HEK293 (cell line): ENCODE data around the gene TTC32.

Experiments used
- CTCF ChIA-PET: fragments of 350-600 bp; formaldehyde crosslinking; extraction: SDS; loops from one replicate; lab custom pipeline; 2021; ENCODE audit warnings: antibody characterized with exemption; lab: Yijun Ruan, JAX
- POLR2A ChIA-PET: fragments of 300-600 bp; formaldehyde crosslinking; extraction: SDS; loops from one replicate; lab custom pipeline; 2020; ENCODE audit warnings: antibody characterized with exemption, inconsistent platforms; lab: Yijun Ruan, JAX
- H3K27ac ChIP-seq: fragments of 200-500 bp; sonication (Bioruptor generic); 2 replicates; pipeline ENCODE4 v1.5.1; 2014; ENCODE audit warnings: low read depth, low read length, control low read depth, inconsistent platforms; ENCODE audit errors: extremely low read depth
- H3K36me3 ChIP-seq, 2 experiments: fragments of 200-500 bp in 1 of 2; sonication (Bioruptor generic) in 1 of 2; 1 replicate in 1 of 2; 2 replicates in 1 of 2; pipeline ENCODE4 v1.5.1; 2014 to 2017; ENCODE audit warnings: inconsistent platforms in 2 of 2, low read length in 2 of 2; ENCODE audit not compliant: control insufficient read depth in 2 of 2, insufficient read depth in 1 of 2
- H3K4me1 ChIP-seq: fragments of 200-500 bp; sonication (Bioruptor generic); 2 replicates; pipeline ENCODE4 v1.5.1; 2014; ENCODE audit warnings: mild to moderate bottlenecking, low read length, inconsistent platforms; ENCODE audit not compliant: control insufficient read depth, insufficient read depth
- H3K4me3 ChIP-seq: 2 replicates; pipeline ENCODE4 v1.5.1; 2011; ENCODE audit warnings: low read depth, mild to moderate bottlenecking, control low read depth, low read length, moderate library complexity
- H3K9me3 ChIP-seq: fragments of 200-500 bp; sonication (Bioruptor generic); 2 replicates; pipeline ENCODE4 v1.5.1; 2014; ENCODE audit warnings: low read depth, low read length, inconsistent platforms; ENCODE audit not compliant: control insufficient read depth, insufficient read depth
- FEZF1 ChIP-seq: fragments of 450-650 bp; formaldehyde crosslinking; IDR thresholded peaks from 2 replicates; pipeline ENCODE4 v1.5.1; 2016; ENCODE audit warnings: missing biosample characterization, missing genetic modification characterization
- GFI1B ChIP-seq: fragments of 450-650 bp; formaldehyde crosslinking; IDR thresholded peaks from 2 replicates; pipeline ENCODE4 v1.5.1; 2016; ENCODE audit warnings: missing biosample characterization, missing genetic modification characterization
- GLIS2 ChIP-seq: fragments of 450-650 bp; formaldehyde crosslinking; IDR thresholded peaks from 2 replicates; pipeline ENCODE4 v1.5.1; 2016; ENCODE audit warnings: missing biosample characterization, missing genetic modification characterization
- MZF1 ChIP-seq: fragments of 450-650 bp; formaldehyde crosslinking; IDR thresholded peaks from 2 replicates; pipeline ENCODE4 v1.5.1; 2017; ENCODE audit warnings: missing biosample characterization, missing genetic modification characterization, borderline replicate concordance
- PRDM1 ChIP-seq: fragments of 450-650 bp; formaldehyde crosslinking; IDR thresholded peaks from 2 replicates; pipeline ENCODE4; 2016; ENCODE audit warnings: missing biosample characterization, missing genetic modification characterization
- ZNF292 ChIP-seq: fragments of 450-650 bp; formaldehyde crosslinking; IDR thresholded peaks from 2 replicates; pipeline ENCODE4 v1.5.1; 2016; ENCODE audit warnings: low read depth, missing biosample characterization, missing genetic modification characterization, borderline replicate concordance
- ZNF423 ChIP-seq: fragments of 450-650 bp; formaldehyde crosslinking; IDR thresholded peaks from 2 replicates; pipeline ENCODE4 v1.5.1; 2016; ENCODE audit warnings: missing biosample characterization, missing genetic modification characterization
- ZNF610 ChIP-seq: fragments of 450-650 bp; formaldehyde crosslinking; IDR thresholded peaks from 2 replicates; pipeline ENCODE4 v1.5.1; 2016; ENCODE audit warnings: missing biosample characterization, missing genetic modification characterization, borderline replicate concordance
- ZNF623 ChIP-seq: fragments of 450-650 bp; formaldehyde crosslinking; IDR thresholded peaks from 2 replicates; pipeline ENCODE4 v1.5.1; 2016; ENCODE audit warnings: missing biosample characterization, missing genetic modification characterization
- ZNF639 ChIP-seq: fragments of 450-650 bp; formaldehyde crosslinking; IDR thresholded peaks from 2 replicates; pipeline ENCODE4 v1.5.1; 2016; ENCODE audit warnings: missing biosample characterization, missing genetic modification characterization
- ZNF670 ChIP-seq: fragments of 450-650 bp; formaldehyde crosslinking; IDR thresholded peaks from 2 replicates; pipeline ENCODE4 v1.5.1; 2016; ENCODE audit warnings: missing biosample characterization, missing genetic modification characterization, low read depth
- ZNF701 ChIP-seq: fragments of 450-650 bp; formaldehyde crosslinking; IDR thresholded peaks from 2 replicates; pipeline ENCODE4 v1.5.1; 2016; ENCODE audit warnings: missing biosample characterization, missing genetic modification characterization
- TF ChIP-seq, protein P1 (sequence below): fragments of 450-650 bp; formaldehyde crosslinking; IDR thresholded peaks from 2 replicates; pipeline ENCODE4 v1.5.1; 2016; ENCODE audit warnings: missing biosample characterization, missing genetic modification characterization
- TF ChIP-seq, protein P2 (sequence below): fragments of 450-650 bp; formaldehyde crosslinking; IDR thresholded peaks from 2 replicates; pipeline ENCODE4 v1.5.1; 2017; ENCODE audit warnings: missing biosample characterization, missing genetic modification characterization

The TTC32 gene

GRCh38 chr2:19857100-19857499 lies 44.7 kb downstream of the TTC32 start:
- H3K27ac ChIP-seq = no peak overlapping the region
- H3K36me3 ChIP-seq = no peaks in the 10 kb centered on the region
- no peaks in the 10 kb centered on the region for H3K9me3 ChIP-seq
- ChIA-PET CTCF (no interaction called here), POLR2A (no interaction called here)
- H3K4me3 ChIP-seq = no peak overlapping the region
- no peaks in the 10 kb centered on the region for H3K4me1 ChIP-seq
- TF ChIP-seq GLIS2 (tag by site-specific recombination) = no peak
- TF ChIP-seq ZNF423 = no peak
- no peak for TF ChIP-seq GFI1B (tag by site-specific recombination)

DNA sequence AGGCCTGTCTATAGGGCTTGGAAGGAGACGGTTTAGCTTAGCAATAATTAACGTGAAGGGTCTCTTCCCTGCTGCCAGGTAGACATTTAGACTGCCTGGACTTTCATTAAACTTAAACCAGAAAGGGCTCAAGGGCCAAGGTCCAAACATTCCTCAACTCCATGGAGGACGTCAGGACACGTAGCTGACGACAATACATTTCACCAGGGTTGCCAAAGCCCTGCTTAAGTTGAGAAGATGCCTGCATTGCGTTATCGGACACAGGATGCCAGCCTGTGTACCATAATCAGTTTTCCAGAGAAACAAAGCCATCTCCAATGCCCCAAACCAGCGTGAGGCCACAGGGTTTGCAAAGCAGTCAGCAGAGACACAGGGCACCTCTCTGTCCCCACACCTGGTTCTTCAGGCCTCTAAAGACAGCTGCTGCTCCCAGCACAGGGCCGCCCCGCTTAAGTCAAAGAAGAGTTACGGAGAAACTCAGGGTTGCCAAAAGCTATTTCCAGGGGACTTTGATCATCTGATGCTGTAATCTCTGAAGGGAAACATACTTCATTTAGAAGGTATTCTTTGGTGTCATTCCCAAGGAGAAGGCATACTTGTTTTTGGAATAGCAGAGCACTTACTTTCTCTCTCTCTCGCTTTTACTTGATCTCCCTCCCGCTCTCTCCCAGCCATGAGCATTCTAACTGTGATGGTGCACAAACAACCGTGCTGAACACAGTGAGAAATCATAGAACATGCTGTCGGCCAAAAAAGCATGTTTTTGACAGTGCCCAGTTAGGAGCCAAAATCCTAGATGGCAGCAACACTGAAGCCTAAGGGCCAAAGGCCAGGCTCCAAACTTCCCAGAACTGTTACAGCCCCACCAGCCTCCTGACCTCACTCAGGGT lies 46.0 kb downstream of the TTC32 start:
- Histone ChIP-seq H3K4me3 (no peak overlapping the region), H3K9me3 (no peaks in the 10 kb centered on the region), H3K27ac (no peak overlapping the region), H3K36me3 (no peaks in the 10 kb centered on the region), H3K4me1 (no peaks in the 10 kb centered on the region)
- CTCF ChIA-PET = interaction anchor here (1.1 kb wide), 1 partner anchor 8 kb away, joined by 5 read pairs; no protein-coding TSS in a partner anchor
- TF ChIP-seq MZF1 (no peak), ZNF701 (tag by site-specific recombination) (no peak), ZNF623 (tag by site-specific recombination) (no peak), ZNF292 (tag by site-specific recombination) (no peak), ZNF610 (tag by site-specific recombination) (no peak), ZNF639 (no peak), FEZF1 (tag by site-specific recombination) (no peak), PRDM1 (no peak)
- TF ChIP-seq, protein P1, sequence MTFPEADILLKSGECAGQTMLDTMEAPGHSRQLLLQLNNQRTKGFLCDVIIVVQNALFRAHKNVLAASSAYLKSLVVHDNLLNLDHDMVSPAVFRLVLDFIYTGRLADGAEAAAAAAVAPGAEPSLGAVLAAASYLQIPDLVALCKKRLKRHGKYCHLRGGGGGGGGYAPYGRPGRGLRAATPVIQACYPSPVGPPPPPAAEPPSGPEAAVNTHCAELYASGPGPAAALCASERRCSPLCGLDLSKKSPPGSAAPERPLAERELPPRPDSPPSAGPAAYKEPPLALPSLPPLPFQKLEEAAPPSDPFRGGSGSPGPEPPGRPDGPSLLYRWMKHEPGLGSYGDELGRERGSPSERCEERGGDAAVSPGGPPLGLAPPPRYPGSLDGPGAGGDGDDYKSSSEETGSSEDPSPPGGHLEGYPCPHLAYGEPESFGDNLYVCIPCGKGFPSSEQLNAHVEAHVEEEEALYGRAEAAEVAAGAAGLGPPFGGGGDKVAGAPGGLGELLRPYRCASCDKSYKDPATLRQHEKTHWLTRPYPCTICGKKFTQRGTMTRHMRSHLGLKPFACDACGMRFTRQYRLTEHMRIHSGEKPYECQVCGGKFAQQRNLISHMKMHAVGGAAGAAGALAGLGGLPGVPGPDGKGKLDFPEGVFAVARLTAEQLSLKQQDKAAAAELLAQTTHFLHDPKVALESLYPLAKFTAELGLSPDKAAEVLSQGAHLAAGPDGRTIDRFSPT (tag by site-specific recombination) = no peak
- TF ChIP-seq, protein P2, sequence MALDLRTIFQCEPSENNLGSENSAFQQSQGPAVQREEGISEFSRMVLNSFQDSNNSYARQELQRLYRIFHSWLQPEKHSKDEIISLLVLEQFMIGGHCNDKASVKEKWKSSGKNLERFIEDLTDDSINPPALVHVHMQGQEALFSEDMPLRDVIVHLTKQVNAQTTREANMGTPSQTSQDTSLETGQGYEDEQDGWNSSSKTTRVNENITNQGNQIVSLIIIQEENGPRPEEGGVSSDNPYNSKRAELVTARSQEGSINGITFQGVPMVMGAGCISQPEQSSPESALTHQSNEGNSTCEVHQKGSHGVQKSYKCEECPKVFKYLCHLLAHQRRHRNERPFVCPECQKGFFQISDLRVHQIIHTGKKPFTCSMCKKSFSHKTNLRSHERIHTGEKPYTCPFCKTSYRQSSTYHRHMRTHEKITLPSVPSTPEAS (tag by site-specific recombination) = no peak
- POLR2A ChIA-PET = no interaction called here

DNA sequence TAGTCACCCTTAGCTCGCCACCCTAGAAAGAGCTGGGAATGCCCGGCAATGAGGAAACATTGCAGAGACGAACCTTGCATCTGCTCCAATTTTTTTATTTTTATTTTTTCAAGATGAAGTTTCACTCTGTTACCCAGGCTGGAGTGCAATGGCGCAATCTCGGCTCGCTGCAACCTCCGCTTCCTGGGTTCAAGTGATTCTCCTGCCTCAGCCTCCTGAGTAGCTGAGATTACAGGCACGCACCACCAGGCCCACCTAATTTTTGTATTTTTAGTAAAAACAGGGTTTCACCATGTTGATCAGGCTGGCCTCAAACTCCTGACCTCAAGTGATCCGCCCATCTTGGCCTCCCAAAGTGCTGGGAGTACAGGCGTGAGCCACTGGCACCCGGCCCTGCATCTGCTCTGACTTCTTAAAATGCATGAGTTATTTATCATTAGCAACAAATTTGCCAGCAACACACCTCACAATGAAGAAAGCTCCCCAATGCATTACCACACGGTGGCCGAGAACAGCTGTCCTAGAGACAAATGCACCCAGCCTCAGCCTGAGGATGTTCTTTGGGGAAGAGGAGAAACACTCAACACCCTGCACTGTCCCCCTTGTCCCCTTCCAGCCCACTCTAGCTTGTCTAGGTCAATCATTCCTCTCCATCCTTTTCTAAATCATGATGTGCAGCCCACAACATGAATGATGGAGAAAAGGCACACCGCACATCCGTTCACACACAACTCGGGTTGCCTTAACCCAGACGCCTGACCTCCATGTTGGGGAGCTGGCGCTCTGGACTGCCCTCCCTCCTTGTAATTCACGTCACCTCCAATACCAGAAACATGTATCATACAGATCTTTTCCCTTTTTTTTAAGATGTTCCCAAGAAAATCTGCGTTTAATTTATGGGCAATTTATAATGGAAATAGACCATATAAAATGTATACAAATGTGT lies 46.9 kb downstream of the TTC32 start:
- no peak overlapping the region for H3K4me3 ChIP-seq
- H3K27ac ChIP-seq = no peak overlapping the region
- POLR2A ChIA-PET = no interaction called here
- H3K9me3 ChIP-seq = no peaks in the 10 kb centered on the region
- TF ChIP-seq ZNF670 = no peak
- TF ChIP-seq, all 188 proteins: peak for 0
- Histone ChIP-seq H3K36me3 (no peaks in the 10 kb centered on the region), H3K4me1 (no peaks in the 10 kb centered on the region)
- CTCF ChIA-PET = interaction anchor here (0.6 to 1.1 kb wide), 2 partner anchors 9 to 357 kb away, joined by 3 to 5 read pairs; no protein-coding TSS in a partner anchor
